H9 (cell line): Measurements from ENCODE around the gene ASB18. TPM values are rescaled to one million over a fixed set of nuclear protein-coding genes. Genes with fewer than 3 reads are reported as not detected.

Experiments used
- DNase-seq: peaks from one replicate; pipeline ENCODE4 v3.0.0-alpha.2; 2017
- H2AFZ ChIP-seq: one replicate; pipeline ENCODE4 v1.6.1; 2013; ENCODE audit warnings: mild to moderate bottlenecking, low read length, control low read depth, moderate library complexity
- H2AK5ac ChIP-seq: 2 replicates; pipeline ENCODE4 v1.6.1; 2013; ENCODE audit warnings: low read length, control low read depth, mixed read lengths; ENCODE audit not compliant: insufficient read length
- H2BK120ac ChIP-seq: one replicate; pipeline ENCODE4 v1.6.1; 2013; ENCODE audit warnings: low read depth, mild to moderate bottlenecking, low read length, control low read depth, inconsistent platforms; ENCODE audit not compliant: poor library complexity, severe bottlenecking
- H2BK12ac ChIP-seq: 2 replicates; pipeline ENCODE4 v1.6.1; 2013; ENCODE audit warnings: low read length, control low read depth, mixed read lengths, low read depth; ENCODE audit not compliant: insufficient read length
- H2BK15ac ChIP-seq: 2 replicates; pipeline ENCODE4 v1.6.1; 2013; ENCODE audit warnings: low read depth, low read length, control low read depth
- H2BK20ac ChIP-seq: one replicate; pipeline ENCODE4 v1.6.1; 2013; ENCODE audit warnings: low read depth, mild to moderate bottlenecking, low read length, control low read depth, inconsistent platforms; ENCODE audit not compliant: poor library complexity, severe bottlenecking
- H2BK5ac ChIP-seq: 2 replicates; pipeline ENCODE4 v1.6.1; 2013; ENCODE audit warnings: low read length, control low read depth, mixed read lengths; ENCODE audit not compliant: insufficient read length
- H3K14ac ChIP-seq: 2 replicates; pipeline ENCODE4 v1.6.1; 2013; ENCODE audit warnings: low read length, control low read depth; ENCODE audit not compliant: insufficient read depth
- H3K18ac ChIP-seq: 2 replicates; pipeline ENCODE4 v1.6.1; 2013; ENCODE audit warnings: low read depth, mild to moderate bottlenecking, mixed read lengths, low read length, control low read depth; ENCODE audit not compliant: insufficient read length
- H3K23ac ChIP-seq: 2 replicates; pipeline ENCODE4 v1.6.1; 2013; ENCODE audit warnings: low read length, control low read depth, mixed read lengths, low read depth; ENCODE audit not compliant: insufficient read length
- H3K23me2 ChIP-seq: 2 replicates; pipeline ENCODE4 v1.6.1; 2013; ENCODE audit warnings: low read depth, mild to moderate bottlenecking, mixed read lengths, low read length, control low read depth; ENCODE audit not compliant: insufficient read length, poor library complexity, severe bottlenecking
- H3K27ac ChIP-seq: 2 replicates; pipeline ENCODE4 v1.5.1; 2013; ENCODE audit warnings: low read length, control low read depth, mixed read lengths, low read depth; ENCODE audit not compliant: insufficient read length
- H3K27me3 ChIP-seq: 2 replicates; pipeline ENCODE4 v1.6.1; 2013; ENCODE audit warnings: low read length, control low read depth, inconsistent platforms; ENCODE audit not compliant: insufficient read depth
- H3K4ac ChIP-seq: 2 replicates; pipeline ENCODE4 v1.6.1; 2013; ENCODE audit warnings: low read depth, mild to moderate bottlenecking, control low read depth, inconsistent platforms, low read length, moderate library complexity
- H3K4me1 ChIP-seq: 2 replicates; pipeline ENCODE4 v1.6.1; 2013; ENCODE audit warnings: low read length, control low read depth, inconsistent platforms; ENCODE audit not compliant: insufficient read depth
- H3K4me2 ChIP-seq: 2 replicates; pipeline ENCODE4 v1.6.1; 2013; ENCODE audit warnings: low read length, control low read depth, mixed read lengths; ENCODE audit not compliant: insufficient read length, insufficient read depth
- H3K56ac ChIP-seq: 2 replicates; pipeline ENCODE4 v1.6.1; 2013; ENCODE audit warnings: low read depth, mild to moderate bottlenecking, mixed read lengths, low read length, control low read depth; ENCODE audit not compliant: insufficient read length
- H3K79me1 ChIP-seq: 2 replicates; pipeline ENCODE4 v1.6.1; 2013; ENCODE audit warnings: low read depth, mild to moderate bottlenecking, moderate library complexity, low read length, control low read depth, inconsistent platforms; ENCODE audit not compliant: insufficient read depth, poor library complexity, severe bottlenecking
- H3K79me2 ChIP-seq: 2 replicates; pipeline ENCODE4 v1.6.1; 2013; ENCODE audit warnings: low read length, control low read depth, inconsistent platforms; ENCODE audit not compliant: insufficient read depth
- H3K9ac ChIP-seq: 2 replicates; pipeline ENCODE4 v1.6.1; 2013; ENCODE audit warnings: low read length, control low read depth, mixed read lengths; ENCODE audit not compliant: insufficient read length; ENCODE audit errors: extremely low read depth
- H3K9me3 ChIP-seq: one replicate; pipeline ENCODE4 v1.6.1; 2013; ENCODE audit warnings: low read depth, low read length, inconsistent platforms; ENCODE audit not compliant: control insufficient read depth
- H3T11ph ChIP-seq: one replicate; pipeline ENCODE4 v1.6.1; 2013; ENCODE audit warnings: mild to moderate bottlenecking, low read length, control low read depth, inconsistent platforms
- H4K20me1 ChIP-seq: one replicate; pipeline ENCODE4 v1.6.1; 2013; ENCODE audit not compliant: control insufficient read depth, insufficient read length, insufficient read depth
- H4K5ac ChIP-seq: 2 replicates; pipeline ENCODE4 v1.6.1; 2013; ENCODE audit warnings: low read depth, mild to moderate bottlenecking, mixed read lengths, low read length, control low read depth; ENCODE audit not compliant: insufficient read length
- H4K8ac ChIP-seq: replicated peaks from 2 replicates; pipeline ENCODE4 v1.6.1; 2013; ENCODE audit warnings: low read length, control low read depth, mixed read lengths, low read depth; ENCODE audit not compliant: insufficient read length
- H4K91ac ChIP-seq: 2 replicates; pipeline ENCODE4 v1.6.1; 2013; ENCODE audit warnings: low read depth, mild to moderate bottlenecking, moderate library complexity, mixed read lengths, low read length, control low read depth; ENCODE audit not compliant: insufficient read length
- H3K27ac Mint-ChIP-seq, 3 experiments: 2 replicates in 2 of 3; 3 replicates in 1 of 3; pipeline ENCODE4 v1.8.0; 2020 to 2021; ENCODE audit warnings: mixed read lengths in 3 of 3, mild to moderate bottlenecking in 1 of 3, moderate library complexity in 1 of 3
- H3K27me3 Mint-ChIP-seq: 2 replicates; pipeline ENCODE4 v1.8.0; 2021; ENCODE audit warnings: low read depth, mild to moderate bottlenecking, moderate library complexity, mixed read lengths
- H3K36me3 Mint-ChIP-seq, 3 experiments: 2 replicates in 2 of 3; 3 replicates in 1 of 3; pipeline ENCODE4 v1.8.0; 2020 to 2021; ENCODE audit warnings: low read depth in 3 of 3, mixed read lengths in 3 of 3; ENCODE audit not compliant: insufficient read depth in 1 of 3
- H3K4me1 Mint-ChIP-seq, 2 experiments: 2 replicates each; pipeline ENCODE4 v1.8.0; 2020; ENCODE audit warnings: mixed read lengths in 2 of 2
- H3K4me3 Mint-ChIP-seq, 2 experiments: 2 replicates in 1 of 2; 3 replicates in 1 of 2; pipeline ENCODE4 v1.8.0; 2020 to 2021; ENCODE audit warnings: mild to moderate bottlenecking in 2 of 2, mixed read lengths in 2 of 2, moderate library complexity in 1 of 2
- H3K9me3 Mint-ChIP-seq, 2 experiments: 2 replicates in 1 of 2; 3 replicates in 1 of 2; pipeline ENCODE4 v1.8.0; 2020; ENCODE audit warnings: mild to moderate bottlenecking in 2 of 2, mixed read lengths in 2 of 2, moderate library complexity in 1 of 2
- WGBS: extraction: QIAGEN DNeasy Blood & Tissue Kit; methylation state at CpG from one replicate; pipeline ENCODE4 v1.1.7; 2013; ENCODE audit warnings: missing lambda C conversion rate, low lambda C conversion rate, mixed read lengths; ENCODE audit not compliant: insufficient read length; ENCODE audit errors: extremely low coverage; 5-methylcytosine and 5-hydroxymethylcytosine counted together
- total RNA-seq: library from RNA; stranded (reverse); gene quantifications from 2 replicates; pipeline ENCODE4 v1.2.1, GENCODE V29; 2021
- TF ChIP-seq, protein P1 (sequence below): fragments of 200-600 bp; sonication (generic); conservative IDR thresholded peaks from 3 replicates; pipeline ENCODE4 v1.8.0; 2021; ENCODE audit warnings: antibody characterized with exemption, mild to moderate bottlenecking

Gene ASB18
- total RNA-seq, 1 experiment from 2014 or later, result not detected

DNA sequence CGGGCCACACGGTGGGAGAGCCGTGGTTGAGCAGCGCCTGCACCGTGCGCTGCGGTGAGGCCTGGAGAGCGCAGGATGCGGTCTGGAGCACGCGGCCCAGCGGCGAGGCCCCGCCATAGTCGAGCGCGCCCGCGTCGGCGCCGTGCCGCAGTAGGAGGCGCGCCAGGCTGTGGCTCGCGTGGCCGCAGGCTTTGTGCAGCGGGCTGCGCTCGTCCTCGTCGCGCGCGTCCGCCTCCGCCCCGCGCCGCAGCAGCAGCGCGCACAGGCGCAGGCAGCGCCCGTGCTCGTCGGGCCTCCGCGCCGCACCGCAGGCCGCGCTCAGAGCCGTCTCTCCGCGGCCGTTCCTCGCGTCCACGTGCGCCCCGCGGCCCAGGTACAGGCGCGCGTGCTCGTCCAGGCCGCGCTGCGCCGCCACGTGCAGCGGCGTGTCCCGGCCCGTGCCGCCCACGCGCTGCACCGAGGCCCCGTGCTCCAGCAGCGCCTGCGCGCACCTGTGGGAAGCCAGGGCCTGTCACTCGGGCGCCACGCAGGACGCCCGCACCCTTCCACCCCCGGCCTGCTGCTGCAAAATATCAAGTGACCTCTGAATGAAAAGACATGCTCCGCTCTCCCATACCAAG lies 49.7 kb downstream of the ASB18 start:
- Histone ChIP-seq H4K91ac (no peak overlapping the region), H3K27ac (no peak overlapping the region), H3K14ac (no peak overlapping the region), H4K5ac (no peak overlapping the region), H3K9ac (no peak overlapping the region), H2AFZ (no peak overlapping the region), H2BK120ac (no peak overlapping the region), H3K23me2 (no peaks in the 10 kb centered on the region), H4K8ac (no peak overlapping the region), H2AK5ac (no peak overlapping the region), H3K79me2 (no peaks in the 10 kb centered on the region), H3K18ac (no peak overlapping the region), H3K4ac (no peak overlapping the region), H3K79me1 (no peaks in the 10 kb centered on the region), H3K9me3 (no peaks in the 10 kb centered on the region), H3T11ph (no peak overlapping the region), H4K20me1 (no peaks in the 10 kb centered on the region), H3K27me3 (no peaks in the 10 kb centered on the region), H3K4me1 (no peaks in the 10 kb centered on the region), H2BK20ac (no peak overlapping the region), H2BK15ac (no peak overlapping the region), H3K23ac (no peak overlapping the region), H3K4me2 (no peak overlapping the region), H3K56ac (no peak overlapping the region), H2BK12ac (no peak overlapping the region), H2BK5ac (no peak overlapping the region)
- Mint-ChIP-seq H3K4me3 (no peak overlapping the region), H3K9me3 (no peaks in the 10 kb centered on the region; a peak in 1 of 5 replicates), H3K36me3 (no peaks in the 10 kb centered on the region), H3K4me1 (peaks cover 5 to 7% of the 10 kb centered on the region in 2 experiments; a peak in 3 of 4 replicates), H3K27me3 (peaks cover 13% of the 10 kb centered on the region), H3K27ac (no peak overlapping the region)
- peak; percentile 31 for DNase-seq
- WGBS, result no CpG with 5 or more reads among the region's 92 CpGs
- TF ChIP-seq, protein P1, sequence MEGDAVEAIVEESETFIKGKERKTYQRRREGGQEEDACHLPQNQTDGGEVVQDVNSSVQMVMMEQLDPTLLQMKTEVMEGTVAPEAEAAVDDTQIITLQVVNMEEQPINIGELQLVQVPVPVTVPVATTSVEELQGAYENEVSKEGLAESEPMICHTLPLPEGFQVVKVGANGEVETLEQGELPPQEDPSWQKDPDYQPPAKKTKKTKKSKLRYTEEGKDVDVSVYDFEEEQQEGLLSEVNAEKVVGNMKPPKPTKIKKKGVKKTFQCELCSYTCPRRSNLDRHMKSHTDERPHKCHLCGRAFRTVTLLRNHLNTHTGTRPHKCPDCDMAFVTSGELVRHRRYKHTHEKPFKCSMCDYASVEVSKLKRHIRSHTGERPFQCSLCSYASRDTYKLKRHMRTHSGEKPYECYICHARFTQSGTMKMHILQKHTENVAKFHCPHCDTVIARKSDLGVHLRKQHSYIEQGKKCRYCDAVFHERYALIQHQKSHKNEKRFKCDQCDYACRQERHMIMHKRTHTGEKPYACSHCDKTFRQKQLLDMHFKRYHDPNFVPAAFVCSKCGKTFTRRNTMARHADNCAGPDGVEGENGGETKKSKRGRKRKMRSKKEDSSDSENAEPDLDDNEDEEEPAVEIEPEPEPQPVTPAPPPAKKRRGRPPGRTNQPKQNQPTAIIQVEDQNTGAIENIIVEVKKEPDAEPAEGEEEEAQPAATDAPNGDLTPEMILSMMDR, result no peak
